ENCODE measurements around the gene DCP1A.
"Not testable (repeated sequence)": the region's sequence is repeated elsewhere in the genome, so short reads cannot be mapped to it uniquely, and the experiment has no call there.

DCP1A gene

GRCh38 chr3:53376679-53377078, 29.3 kb upstream of the DCP1A start:
- DNase-seq (ENCODE audit: low read depth, low spot score), result no peak
- in situ Hi-C loops (cut with HindIII; ENCODE audit: low sequenced_read_pairs), result no loop called here
- no peak for TF ChIP-seq CTCF (IDR thresholded peaks at IDR 0.05; ENCODE audit: low read depth, low read length)
- H3K4me3 ChIP-seq (ENCODE audit: low read depth, low read length), result no peak overlapping the region

- in situ Hi-C loops (cut with HindIII; ENCODE audit: low sequenced_read_pairs), result no loop called here
- peak; percentile 22 for DNase-seq (ENCODE audit: low read depth, low spot score)
- peak; percentile 68 for TF ChIP-seq CTCF (IDR thresholded peaks at IDR 0.05; ENCODE audit: low read depth, low read length)
- H3K4me3 ChIP-seq (ENCODE audit: low read depth, low read length), result no peak overlapping the region
These were observed 27.7 kb upstream of the DCP1A start for GRCh38 chr3:53375019-53375418.

- H3K4me3 ChIP-seq (ENCODE audit: low read depth, low read length); in situ Hi-C loops (cut with HindIII; ENCODE audit: low sequenced_read_pairs); DNase-seq (ENCODE audit: low read depth, low spot score): not testable (repeated sequence)
These were observed 23.4 kb upstream of the DCP1A start for GRCh38 chr3:53370719-53371118.

- no peak for TF ChIP-seq CTCF (IDR thresholded peaks at IDR 0.05; ENCODE audit: low read depth, low read length)
- in situ Hi-C loops (cut with HindIII; ENCODE audit: low sequenced_read_pairs), result no loop called here
- no peak overlapping the region for H3K4me3 ChIP-seq (ENCODE audit: low read depth, low read length)
- no peak for DNase-seq (ENCODE audit: low read depth, low spot score)
These were observed 14.5 kb upstream of the DCP1A start for GRCh38 chr3:53361852-53362251.

GRCh38 chr3:53357458-53357857, 10.1 kb upstream of the DCP1A start:
- no peak for TF ChIP-seq CTCF (IDR thresholded peaks at IDR 0.05; ENCODE audit: low read depth, low read length)
- DNase-seq (ENCODE audit: low read depth, low spot score), result no peak
- in situ Hi-C loops (cut with HindIII; ENCODE audit: low sequenced_read_pairs), result no loop called here
- no peak overlapping the region for H3K4me3 ChIP-seq (ENCODE audit: low read depth, low read length)

GRCh38 chr3:53354945-53355498, 7.7 kb upstream of the DCP1A start:
- in situ Hi-C loops (cut with HindIII; ENCODE audit: low sequenced_read_pairs), result no loop called here
- no peak overlapping the region for H3K4me3 ChIP-seq (ENCODE audit: low read depth, low read length)
- TF ChIP-seq CTCF (IDR thresholded peaks at IDR 0.05; ENCODE audit: low read depth, low read length), result no peak
- peak; percentile 19 for DNase-seq (ENCODE audit: low read depth, low spot score)

- in situ Hi-C loops (cut with HindIII; ENCODE audit: low sequenced_read_pairs), result no loop called here
- no peak overlapping the region for H3K4me3 ChIP-seq (ENCODE audit: low read depth, low read length)
- TF ChIP-seq CTCF (IDR thresholded peaks at IDR 0.05; ENCODE audit: low read depth, low read length), result no peak
- DNase-seq (ENCODE audit: low read depth, low spot score), result no peak
These were observed 5.9 kb upstream of the DCP1A start for GRCh38 chr3:53353202-53353601.

All from astrocyte of the spinal cord (primary cell).